HL-60/S4 treated with phorbol 12-myristate 13-acetate at 8.2 ng/mL for 4 days and 3 days (cell line): ENCODE measurements around the gene ZNF778.
"Not testable (repeated sequence)": the region's sequence is repeated elsewhere in the genome, so short reads cannot be mapped to it uniquely, and the experiment has no call there.

ENCODE experiments used
- in situ Hi-C: fragments of 300-500 bp; cut with MboI; formaldehyde crosslinking; loops from 2 replicates; pipeline ENCODE4 v1.15.0; 2022; ENCODE audit warnings: low sequenced_read_pairs

The ZNF778 gene

GRCh38 chr16:89179656-89180315, 37.7 kb upstream of the ZNF778 start:
- in situ Hi-C loops = no loop called here

- in situ Hi-C loops = no loop called here
These were observed 34.0 kb upstream of the ZNF778 start for GRCh38 chr16:89183463-89183862.

GRCh38 chr16:89183975-89184676, 33.4 kb upstream of the ZNF778 start:
- in situ Hi-C loops = no loop called here

GRCh38 chr16:89184677-89184932, 32.9 kb upstream of the ZNF778 start:
- in situ Hi-C loops = no loop called here

GRCh38 chr16:89184933-89185794, 32.3 kb upstream of the ZNF778 start:
- in situ Hi-C loops = no loop called here

GRCh38 chr16:89185887-89186592, 31.5 kb upstream of the ZNF778 start:
- in situ Hi-C loops = not testable (repeated sequence)

- in situ Hi-C loops = not testable (repeated sequence)
These were observed 30.9 kb upstream of the ZNF778 start for GRCh38 chr16:89186593-89187031.

- in situ Hi-C loops = no loop called here
These were observed 30.3 kb upstream of the ZNF778 start for GRCh38 chr16:89187032-89187769.

GRCh38 chr16:89187770-89188392, 29.6 kb upstream of the ZNF778 start:
- in situ Hi-C loops = no loop called here

GRCh38 chr16:89188471-89189357, 28.8 kb upstream of the ZNF778 start:
- in situ Hi-C loops = not testable (repeated sequence)

GRCh38 chr16:89189358-89190025, 28.0 kb upstream of the ZNF778 start:
- in situ Hi-C loops = no loop called here

- in situ Hi-C loops = no loop called here
These were observed 27.1 kb upstream of the ZNF778 start for GRCh38 chr16:89190150-89190958.

- in situ Hi-C loops = no loop called here
These were observed 26.2 kb upstream of the ZNF778 start for GRCh38 chr16:89191033-89191900.

GRCh38 chr16:89191901-89192185, 25.7 kb upstream of the ZNF778 start:
- in situ Hi-C loops = no loop called here

GRCh38 chr16:89192186-89192955, 25.1 kb upstream of the ZNF778 start:
- in situ Hi-C loops = not testable (repeated sequence)

- in situ Hi-C loops = no loop called here
These were observed 24.4 kb upstream of the ZNF778 start for GRCh38 chr16:89192956-89193575.
